Panc1 (cell line): ENCODE data around the gene UBXN2A. TPM values are rescaled to one million over a fixed set of nuclear protein-coding genes. Genes with fewer than 3 reads are reported as not detected.

ENCODE experiments used
- ATAC-seq: fragments of 200-7000 bp; cut with Tn5 transposase; 2 replicates; pipeline ENCODE4 v1.9.1; 2020; ENCODE audit warnings: mild to moderate bottlenecking, moderate library complexity
- BruUV-seq: library from RNA; stranded (reverse); fragments of 400-500 nt; replicated peaks from 2 replicates; lab custom pipeline; 2021; lab: Mats Ljungman, UMichigan
- CTCF ChIA-PET: fragments of 300-600 bp; sonication (Branson Sonifier 250); formaldehyde crosslinking; loops from one replicate; lab custom pipeline; 2022; ENCODE audit warnings: antibody characterized with exemption; lab: Charles Lee
- POLR2A ChIA-PET: fragments of 300-600 bp; sonication (Branson Sonifier 250); formaldehyde crosslinking; loops from one replicate; lab custom pipeline; 2022; ENCODE audit warnings: antibody characterized with exemption; lab: Charles Lee
- DNase-seq: peaks from one replicate; pipeline ENCODE4 v3.0.0-alpha.2; 2010; ENCODE audit warnings: low read depth, low spot score
- H3K27ac ChIP-seq: 2 replicates; pipeline ENCODE4 v1.5.1; 2011; ENCODE audit warnings: mild to moderate bottlenecking, low read length, inconsistent platforms
- H3K27me3 ChIP-seq: fragments of 200-500 bp; sonication (Bioruptor generic); 2 replicates; pipeline ENCODE4 v1.6.0; 2014; ENCODE audit warnings: low read length, inconsistent platforms; ENCODE audit not compliant: control insufficient read depth, insufficient read depth
- H3K36me3 ChIP-seq: fragments of 200-500 bp; sonication (Bioruptor generic); 2 replicates; pipeline ENCODE4 v1.5.1; 2014; ENCODE audit warnings: inconsistent platforms, mild to moderate bottlenecking, low read length, moderate library complexity; ENCODE audit not compliant: control insufficient read depth, insufficient read depth
- H3K4me1 ChIP-seq: 2 replicates; pipeline ENCODE4 v1.5.1; 2011; ENCODE audit warnings: inconsistent platforms, mild to moderate bottlenecking, low read length, moderate library complexity; ENCODE audit not compliant: control insufficient read depth, insufficient read depth
- H3K4me3 ChIP-seq, 2 experiments: 2 replicates each; pipeline ENCODE4 v1.5.1; 2011 to 2012; ENCODE audit warnings: low read depth in 2 of 2, low read length in 2 of 2, mild to moderate bottlenecking in 2 of 2, inconsistent platforms in 1 of 2, moderate library complexity in 1 of 2
- H3K9me3 ChIP-seq: fragments of 200-500 bp; sonication (Bioruptor generic); 2 replicates; pipeline ENCODE4 v1.5.1; 2014; ENCODE audit warnings: low read depth, mild to moderate bottlenecking, inconsistent platforms, low read length, moderate library complexity; ENCODE audit not compliant: control insufficient read depth, insufficient read depth
- POLR2AphosphoS5 ChIP-seq: IDR thresholded peaks from 2 replicates; pipeline ENCODE4 v1.6.1; 2012; ENCODE audit warnings: mild to moderate bottlenecking, low read depth, low read length, moderate library complexity
- SIN3A ChIP-seq: IDR thresholded peaks from 2 replicates; pipeline ENCODE4 v1.6.1; 2012; ENCODE audit warnings: low read depth, mild to moderate bottlenecking, low read length, moderate library complexity, borderline replicate concordance; ENCODE audit not compliant: insufficient read depth
- TCF7L2 ChIP-seq: IDR thresholded peaks from 2 replicates; pipeline ENCODE4 v1.6.1; 2011; ENCODE audit warnings: mild to moderate bottlenecking, low read depth, low read length, inconsistent platforms
- in situ Hi-C: cut with HindIII; loops from 2 replicates; pipeline ENCODE4 v1.10.0; 2016; ENCODE audit warnings: low sequenced_read_pairs, low pct_unique_long_range_greater_than_20kb
- intact Hi-C: fragments of 100-400 bp; cut with micrococcal nuclease; formaldehyde crosslinking; loops from one replicate; pipeline ENCODE4 v1.10.0; 2022; ENCODE audit not compliant: unreplicated experiment
- total RNA-seq: library from RNA; stranded (reverse); gene quantifications from one replicate; pipeline ENCODE4 v1.2.1, GENCODE V29; 2021; ENCODE audit not compliant: unreplicated experiment
- TF ChIP-seq, protein P1 (sequence below), 2 experiments: IDR thresholded peaks; 2 replicates each; pipeline ENCODE4 v1.6.1; 2011 to 2012; ENCODE audit warnings: low read depth in 2 of 2, control low read depth in 1 of 2, low read length in 1 of 2, mild to moderate bottlenecking in 1 of 2, moderate library complexity in 1 of 2; ENCODE audit not compliant: insufficient read depth in 1 of 2
- TF ChIP-seq, protein P2 (sequence below): fragments of 450-650 bp; IDR thresholded peaks from 2 replicates; pipeline ENCODE4 v1.5.1; 2017; ENCODE audit warnings: mild to moderate bottlenecking

The UBXN2A gene
- total RNA-seq, 1 experiment from 2014 or later = 23.3 TPM

DNA sequence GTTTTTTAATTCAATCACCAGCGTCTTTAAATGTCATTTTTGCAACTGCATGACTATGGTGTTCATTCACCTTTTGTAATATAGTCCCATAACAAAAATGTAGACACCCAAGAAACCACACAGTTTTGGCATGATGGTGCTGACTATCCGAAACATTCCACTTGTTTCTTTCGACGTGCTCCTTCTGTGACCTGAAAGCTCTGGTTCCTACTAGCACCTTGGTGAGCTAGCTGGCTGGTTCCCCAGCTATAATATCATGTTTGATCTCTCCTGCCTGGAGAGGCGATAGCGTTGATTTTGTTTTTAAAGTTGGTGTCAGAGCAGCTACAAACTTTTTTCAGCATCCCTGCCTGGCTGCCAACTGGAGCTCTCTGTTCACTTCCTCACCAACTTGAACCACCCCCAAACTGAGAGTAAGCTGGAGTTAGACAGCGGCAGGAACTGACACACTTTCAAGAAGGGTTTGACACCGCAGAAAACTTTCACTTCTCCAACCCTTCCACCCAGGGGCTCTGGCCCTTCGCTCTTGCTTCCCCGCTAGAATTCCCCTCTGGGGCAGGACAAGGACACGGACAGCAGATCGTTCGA is 14.5 kb upstream of the UBXN2A start:
- TF ChIP-seq, protein P1, sequence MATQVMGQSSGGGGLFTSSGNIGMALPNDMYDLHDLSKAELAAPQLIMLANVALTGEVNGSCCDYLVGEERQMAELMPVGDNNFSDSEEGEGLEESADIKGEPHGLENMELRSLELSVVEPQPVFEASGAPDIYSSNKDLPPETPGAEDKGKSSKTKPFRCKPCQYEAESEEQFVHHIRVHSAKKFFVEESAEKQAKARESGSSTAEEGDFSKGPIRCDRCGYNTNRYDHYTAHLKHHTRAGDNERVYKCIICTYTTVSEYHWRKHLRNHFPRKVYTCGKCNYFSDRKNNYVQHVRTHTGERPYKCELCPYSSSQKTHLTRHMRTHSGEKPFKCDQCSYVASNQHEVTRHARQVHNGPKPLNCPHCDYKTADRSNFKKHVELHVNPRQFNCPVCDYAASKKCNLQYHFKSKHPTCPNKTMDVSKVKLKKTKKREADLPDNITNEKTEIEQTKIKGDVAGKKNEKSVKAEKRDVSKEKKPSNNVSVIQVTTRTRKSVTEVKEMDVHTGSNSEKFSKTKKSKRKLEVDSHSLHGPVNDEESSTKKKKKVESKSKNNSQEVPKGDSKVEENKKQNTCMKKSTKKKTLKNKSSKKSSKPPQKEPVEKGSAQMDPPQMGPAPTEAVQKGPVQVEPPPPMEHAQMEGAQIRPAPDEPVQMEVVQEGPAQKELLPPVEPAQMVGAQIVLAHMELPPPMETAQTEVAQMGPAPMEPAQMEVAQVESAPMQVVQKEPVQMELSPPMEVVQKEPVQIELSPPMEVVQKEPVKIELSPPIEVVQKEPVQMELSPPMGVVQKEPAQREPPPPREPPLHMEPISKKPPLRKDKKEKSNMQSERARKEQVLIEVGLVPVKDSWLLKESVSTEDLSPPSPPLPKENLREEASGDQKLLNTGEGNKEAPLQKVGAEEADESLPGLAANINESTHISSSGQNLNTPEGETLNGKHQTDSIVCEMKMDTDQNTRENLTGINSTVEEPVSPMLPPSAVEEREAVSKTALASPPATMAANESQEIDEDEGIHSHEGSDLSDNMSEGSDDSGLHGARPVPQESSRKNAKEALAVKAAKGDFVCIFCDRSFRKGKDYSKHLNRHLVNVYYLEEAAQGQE (IDR thresholded peaks at IDR 0.05; ENCODE audit: insufficient read depth in 1 of 2, low read depth in 2 of 2, low read length in 1 of 2) = no peak
- TF ChIP-seq POLR2AphosphoS5 (no peak), SIN3A (no peak), TCF7L2 (no peak)
- TF ChIP-seq, protein P2, sequence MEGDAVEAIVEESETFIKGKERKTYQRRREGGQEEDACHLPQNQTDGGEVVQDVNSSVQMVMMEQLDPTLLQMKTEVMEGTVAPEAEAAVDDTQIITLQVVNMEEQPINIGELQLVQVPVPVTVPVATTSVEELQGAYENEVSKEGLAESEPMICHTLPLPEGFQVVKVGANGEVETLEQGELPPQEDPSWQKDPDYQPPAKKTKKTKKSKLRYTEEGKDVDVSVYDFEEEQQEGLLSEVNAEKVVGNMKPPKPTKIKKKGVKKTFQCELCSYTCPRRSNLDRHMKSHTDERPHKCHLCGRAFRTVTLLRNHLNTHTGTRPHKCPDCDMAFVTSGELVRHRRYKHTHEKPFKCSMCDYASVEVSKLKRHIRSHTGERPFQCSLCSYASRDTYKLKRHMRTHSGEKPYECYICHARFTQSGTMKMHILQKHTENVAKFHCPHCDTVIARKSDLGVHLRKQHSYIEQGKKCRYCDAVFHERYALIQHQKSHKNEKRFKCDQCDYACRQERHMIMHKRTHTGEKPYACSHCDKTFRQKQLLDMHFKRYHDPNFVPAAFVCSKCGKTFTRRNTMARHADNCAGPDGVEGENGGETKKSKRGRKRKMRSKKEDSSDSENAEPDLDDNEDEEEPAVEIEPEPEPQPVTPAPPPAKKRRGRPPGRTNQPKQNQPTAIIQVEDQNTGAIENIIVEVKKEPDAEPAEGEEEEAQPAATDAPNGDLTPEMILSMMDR = no peak
- ATAC-seq (peak; percentile 66), DNase-seq (no peak)
- no peaks in the 10 kb centered on the region for H3K9me3 ChIP-seq
- intact Hi-C loops = loop anchor here (10.0 kb wide), 1 partner anchor 119 kb away; the partner anchor contains the start of genes FKBP1B and WDCP
- BruUV-seq = no TSS peak
- no peaks in the 10 kb centered on the region; the same call in 1 of the 2 replicates for H3K36me3 ChIP-seq
- H3K4me1 ChIP-seq = peaks cover 15% of the 10 kb centered on the region
- ChIA-PET POLR2A (interaction anchor here (0.5 to 0.6 kb wide), 2 partner anchors 10 to 30 kb away, joined by 4 to 6 read pairs; no protein-coding TSS in a partner anchor), CTCF (interaction anchor here (0.6 to 2.4 kb wide), 4 partner anchors 101 to 308 kb away, joined by 3 to 16 read pairs (median 5); partner anchors contain the start of gene SF3B6)
- H3K27me3 ChIP-seq = no peaks in the 10 kb centered on the region
- peak overlapping the region; percentile 88 for H3K27ac ChIP-seq
- in situ Hi-C loops = no loop called here
- peak overlapping the region; percentile 92 to 93 for H3K4me3 ChIP-seq

DNA sequence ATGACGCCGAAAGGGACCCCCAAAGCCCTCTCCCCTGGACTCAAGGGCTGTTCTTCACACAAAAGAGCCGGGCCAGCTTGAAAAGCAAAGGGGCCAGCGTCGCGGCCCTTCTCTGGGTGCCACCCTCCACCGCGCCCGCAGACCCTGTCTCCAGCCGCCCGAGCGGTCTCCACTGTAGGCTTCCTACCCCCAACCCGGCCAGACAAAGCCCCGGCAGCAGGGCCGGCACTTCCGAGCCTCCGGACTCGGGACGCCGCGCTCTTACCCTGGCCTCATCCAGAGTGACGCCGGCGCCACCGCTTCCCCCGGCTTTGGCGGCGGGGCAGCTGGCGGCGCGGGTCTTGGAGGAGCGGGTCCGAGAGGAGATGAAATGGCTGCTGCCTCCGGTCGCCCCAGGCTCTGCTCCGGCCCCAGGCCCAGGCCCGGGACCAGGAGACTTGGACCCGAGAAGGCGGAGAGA is 13.9 kb upstream of the UBXN2A start:
- in situ Hi-C loops (no loop called here), intact Hi-C loops (loop anchor here (10.0 kb wide), 1 partner anchor 118 kb away; the partner anchor contains the start of genes FKBP1B and WDCP)
- TF ChIP-seq, protein P2 = no peak
- TF ChIP-seq SIN3A = no peak
- TF ChIP-seq POLR2AphosphoS5 = no peak
- TF ChIP-seq TCF7L2 = no peak
- TF ChIP-seq, protein P1 (IDR thresholded peaks at IDR 0.05; ENCODE audit: insufficient read depth in 1 of 2, low read depth in 2 of 2, low read length in 1 of 2) = no peak
- DNase-seq (no peak), ATAC-seq (peak; percentile 55)
- POLR2A ChIA-PET = interaction anchor here (1.0 to 1.9 kb wide), 2 partner anchors 14 to 22 kb away, joined by 4 to 9 read pairs; partner anchors contain the start of gene UBXN2A
- Histone ChIP-seq H3K9me3 (no peaks in the 10 kb centered on the region), H3K4me1 (peaks cover 14% of the 10 kb centered on the region), H3K36me3 (no peaks in the 10 kb centered on the region; the same call in 1 of the 2 replicates), H3K27me3 (no peaks in the 10 kb centered on the region), H3K27ac (peak overlapping the region; percentile 88), H3K4me3 (peak overlapping the region; percentile 92 to 93)
- CTCF ChIA-PET = interaction anchor here (0.5 to 2.4 kb wide), 5 partner anchors 67 to 158 kb away, joined by 3 to 16 read pairs (median 6); partner anchors contain the start of genes SF3B6 and TP53I3
- no TSS peak for BruUV-seq
